Endothelial cell of umbilical vein (primary cell): ENCODE measurements around the gene CLEC16A. TPM values are rescaled to one million over a fixed set of nuclear protein-coding genes. Genes with fewer than 3 reads are reported as not detected.

Source experiments
- BruUV-seq: library from RNA; stranded (reverse); fragments of 400-500 nt; replicated peaks from 2 replicates; lab custom pipeline; 2021; lab: Mats Ljungman, UMichigan
- CTCF ChIA-PET: fragments of 300-600, 350-600 bp; sonication (Branson Sonifier 250); formaldehyde crosslinking; loops from one replicate; lab custom pipeline; 2021; ENCODE audit warnings: antibody characterized with exemption, inconsistent platforms; lab: Charles Lee
- POLR2A ChIA-PET: fragments of 300-600, 350-600 bp; sonication (Branson Sonifier 250); formaldehyde crosslinking; loops from one replicate; lab custom pipeline; 2021; ENCODE audit warnings: antibody characterized with exemption, inconsistent platforms; lab: Charles Lee
- DNase-seq: peaks from one replicate; pipeline ENCODE4 v3.0.0-alpha.2; 2011; ENCODE audit warnings: low read depth, low spot score
- FAIRE-seq: peaks from 2 replicates; lab custom pipeline; 2011; peaks lifted over from hg19 to GRCh38; lab: Jason Lieb, UNC
- H2AFZ ChIP-seq: 2 replicates; pipeline ENCODE4 v1.6.0; 2012; ENCODE audit warnings: low read depth, low read length, control low read depth, inconsistent platforms
- H3K27ac ChIP-seq: 2 replicates; pipeline ENCODE4 v1.5.1; 2011; ENCODE audit warnings: low read depth, mild to moderate bottlenecking, control low read depth, low read length, moderate library complexity; ENCODE audit not compliant: insufficient read depth
- H3K27me3 ChIP-seq, 2 experiments: 2 replicates each; pipeline versions ENCODE4 v1.6.0 to v1.6.1; 2011; ENCODE audit warnings: low read length in 2 of 2, mixed read lengths in 1 of 2; ENCODE audit not compliant: control insufficient read depth in 2 of 2, insufficient read depth in 2 of 2
- H3K36me3 ChIP-seq, 2 experiments: 2 replicates in 1 of 2; 3 replicates in 1 of 2; pipeline ENCODE4 v1.5.1; 2011; ENCODE audit warnings: low read length in 2 of 2, mild to moderate bottlenecking in 1 of 2, moderate library complexity in 1 of 2; ENCODE audit not compliant: control insufficient read depth in 2 of 2, insufficient read depth in 2 of 2; ENCODE audit errors: extremely low read depth in 1 of 2
- H3K4me1 ChIP-seq: 3 replicates; pipeline ENCODE4 v1.5.1; 2011; ENCODE audit warnings: mild to moderate bottlenecking, low read length; ENCODE audit not compliant: control insufficient read depth, insufficient read depth; ENCODE audit errors: extremely low read depth
- H3K4me2 ChIP-seq: 2 replicates; pipeline ENCODE4 v1.6.1; 2011; ENCODE audit warnings: low read length, control low read depth, mixed read lengths; ENCODE audit not compliant: insufficient read depth
- H3K4me3 ChIP-seq, 3 experiments: fragments of 200-600 bp in 1 of 3; sonication (generic), shearing (Covaris generic) in 1 of 3; replicated peaks in 1 of 3; 2 replicates each; pipeline ENCODE4 v1.5.1; 2011 to 2016; ENCODE audit warnings: control low read depth in 3 of 3, low read length in 3 of 3, mild to moderate bottlenecking in 2 of 3, inconsistent platforms in 1 of 3, low read depth in 1 of 3, moderate library complexity in 1 of 3; ENCODE audit not compliant: insufficient read depth in 1 of 3
- H3K79me2 ChIP-seq: 2 replicates; pipeline ENCODE4 v1.6.0; 2012; ENCODE audit warnings: low read length, inconsistent platforms; ENCODE audit not compliant: control insufficient read depth, insufficient read depth
- H3K9ac ChIP-seq: replicated peaks from 2 replicates; pipeline ENCODE3; 2011; ENCODE audit warnings: low read length, control low read depth; ENCODE audit not compliant: insufficient read depth; ENCODE audit errors: extremely low read depth
- H3K9me1 ChIP-seq: replicated peaks from 3 replicates; pipeline ENCODE4 v1.6.0; 2011; ENCODE audit warnings: mild to moderate bottlenecking, low read length; ENCODE audit not compliant: control insufficient read depth, insufficient read depth; ENCODE audit errors: extremely low read depth
- H3K9me3 ChIP-seq: replicated peaks from 2 replicates; pipeline ENCODE4 v1.5.1; 2012; ENCODE audit warnings: low read length, inconsistent platforms; ENCODE audit not compliant: control insufficient read depth, insufficient read depth
- H4K20me1 ChIP-seq: replicated peaks from 2 replicates; pipeline ENCODE3; 2011; ENCODE audit warnings: mild to moderate bottlenecking, low read length; ENCODE audit not compliant: control insufficient read depth, insufficient read depth; ENCODE audit errors: extremely low read depth
- CTCF ChIP-seq, 2 donors: IDR thresholded peaks; 1 replicate in 1 of 2; 2 replicates in 1 of 2; pipeline ENCODE4 v1.5.1; 2011; ENCODE audit warnings: low read length in 2 of 2, mild to moderate bottlenecking in 2 of 2, moderate library complexity in 2 of 2, control low read depth in 1 of 2, inconsistent platforms in 1 of 2, low read depth in 1 of 2; ENCODE audit not compliant: insufficient read depth in 1 of 2; ENCODE audit errors: extremely low read depth in 1 of 2
- EZH2 ChIP-seq: IDR thresholded peaks from 2 replicates; pipeline ENCODE4 v1.6.1; 2012; ENCODE audit warnings: borderline replicate concordance, low read depth, mild to moderate bottlenecking, moderate library complexity, low read length, inconsistent platforms; ENCODE audit not compliant: severe bottlenecking
- FOS ChIP-seq: IDR thresholded peaks from 2 replicates; pipeline ENCODE4 v1.6.1; 2011; ENCODE audit warnings: mild to moderate bottlenecking, low read length, moderate library complexity, borderline replicate concordance; ENCODE audit not compliant: insufficient read depth
- GATA2 ChIP-seq: IDR thresholded peaks from 2 replicates; pipeline ENCODE4 v1.7.0; 2011; ENCODE audit warnings: low read depth, mild to moderate bottlenecking, moderate library complexity, mixed read lengths, low read length; ENCODE audit not compliant: insufficient read length, insufficient read depth
- JUN ChIP-seq: IDR thresholded peaks from 2 replicates; pipeline ENCODE4 v1.6.1; 2011; ENCODE audit warnings: borderline replicate concordance, low read depth; ENCODE audit not compliant: insufficient read length, insufficient read depth
- MAX ChIP-seq: IDR thresholded peaks from 2 replicates; pipeline ENCODE4 v1.6.1; 2011; ENCODE audit not compliant: insufficient read depth, insufficient read length
- MYC ChIP-seq: IDR thresholded peaks from one replicate; pipeline ENCODE4 v1.6.1; 2011; ENCODE audit warnings: mild to moderate bottlenecking, low read depth, low read length
- POLR2A ChIP-seq: IDR thresholded peaks from 2 replicates; pipeline ENCODE4 v1.6.1; 2012; ENCODE audit warnings: low read depth, mild to moderate bottlenecking, control low read depth, low read length
- POLR2AphosphoS5 ChIP-seq: IDR thresholded peaks from 2 replicates; pipeline ENCODE4 v1.6.1; 2012; ENCODE audit warnings: low read depth, mild to moderate bottlenecking, control low read depth, low read length, moderate library complexity; ENCODE audit not compliant: insufficient read depth
- dilution Hi-C: fragments of 300-500 bp; cut with MboI; formaldehyde crosslinking; loops from one replicate; pipeline ENCODE4 v1.15.0; 2019; ENCODE audit warnings: low sequenced_read_pairs; ENCODE audit not compliant: extremely low pct_ligation_motif_present
- intact Hi-C: fragments of 100-400 bp; cut with micrococcal nuclease; formaldehyde crosslinking; loops from one replicate; pipeline ENCODE4 v1.10.0; 2022
- polyA plus RNA-seq, 4 experiments: library from polyadenylated mRNA; depleted of rRNA in 3 of 4; stranded (reverse) in 3 of 4; unstranded in 1 of 4; fragments of >200 nt; gene quantifications; 2 replicates each; pipeline versions ENCODE4 v1.2.1 to v1.2.3, GENCODE V29; 2011 to 2012; ENCODE audit warnings: missing spikeins in 1 of 4
- total RNA-seq: library from RNA; stranded (reverse); gene quantifications from 2 replicates; pipeline ENCODE4 v1.2.3, GENCODE V29; 2021

The CLEC16A gene
- total and polyA plus RNA-seq, 2 donors (not counting 3 experiments of a cell fraction or from before 2014, with no cell fraction given): 11.4 to 23.3 TPM

- H3K27me3 ChIP-seq: no peaks in the 10 kb centered on the region
- H3K4me2 ChIP-seq: no peak overlapping the region
- no peaks in the 10 kb centered on the region for H3K9me1 ChIP-seq
- intact Hi-C loops (no loop called here), dilution Hi-C loops (no loop called here)
- FAIRE-seq (no peak), DNase-seq (no peak)
- no TSS peak for BruUV-seq
- ChIA-PET POLR2A (no interaction called here), CTCF (interaction anchor here (1.4 to 3.0 kb wide), 2 partner anchors 8 to 396 kb away, joined by 4 to 23 read pairs; no protein-coding TSS in a partner anchor)
- no peak overlapping the region for H3K9ac ChIP-seq
- no peak overlapping the region for H3K4me3 ChIP-seq
- no peak overlapping the region for H3K27ac ChIP-seq
- H2AFZ ChIP-seq: no peak overlapping the region
- TF ChIP-seq JUN (no peak), CTCF (IDR thresholded peaks at IDR 0.05; ENCODE audit: extremely low read depth in 1 of 2, insufficient read depth in 1 of 2, low read depth in 1 of 2, low read length in 2 of 2) (no peak), POLR2A (no peak), MYC (no peak), POLR2AphosphoS5 (no peak), FOS (no peak), MAX (no peak), GATA2 (no peak), EZH2 (no peak)
- H3K9me3 ChIP-seq: no peaks in the 10 kb centered on the region
- H3K36me3 ChIP-seq: no peaks in the 10 kb centered on the region
- no peaks in the 10 kb centered on the region for H4K20me1 ChIP-seq
- no peaks in the 10 kb centered on the region for H3K79me2 ChIP-seq
- no peaks in the 10 kb centered on the region for H3K4me1 ChIP-seq
Measured at GRCh38 chr16:10911267-10911666, 33.1 kb upstream of the CLEC16A start.
